Spleen (tissue), 11 donors: Measurements from ENCODE around the gene RANBP1. TPM values are rescaled to one million over a fixed set of nuclear protein-coding genes. Genes with fewer than 3 reads are reported as not detected.

Source experiments
- DNase-seq: peaks from one replicate; pipeline ENCODE4 v3.0.0-alpha.2; 2020
- H3K27ac ChIP-seq, 8 donors: fragments of 200-600 bp; sonication (generic) in 7 of 8; 1 replicate in 4 of 8; 2 replicates in 4 of 8; pipeline versions ENCODE4 v1.5.0 to v1.8.0; 2016 to 2021; ENCODE audit warnings: inconsistent platforms in 4 of 8, mild to moderate bottlenecking in 4 of 8, moderate library complexity in 1 of 8
- H3K27me3 ChIP-seq, 7 donors: fragments of 200-600 bp; sonication (generic) in 6 of 7; replicated peaks in 1 of 7; 1 replicate in 4 of 7; 2 replicates in 3 of 7; pipeline versions ENCODE4 v1.5.0 to v1.8.0; 2016 to 2021; ENCODE audit warnings: inconsistent platforms in 3 of 7, mild to moderate bottlenecking in 1 of 7
- H3K36me3 ChIP-seq, 6 donors: fragments of 200-600 bp; sonication (generic) in 5 of 6; 1 replicate in 4 of 6; 2 replicates in 2 of 6; pipeline versions ENCODE4 v1.5.0 to v1.8.0; 2016 to 2021; ENCODE audit warnings: inconsistent platforms in 2 of 6
- H3K4me1 ChIP-seq, 6 donors: fragments of 200-600 bp; sonication (generic) in 5 of 6; 1 replicate in 3 of 6; 2 replicates in 3 of 6; pipeline versions ENCODE4 v1.5.0 to v1.8.0; 2016 to 2021; ENCODE audit warnings: inconsistent platforms in 3 of 6
- H3K4me3 ChIP-seq, 8 donors: fragments of 200-600 bp; sonication (generic) in 7 of 8; 1 replicate in 4 of 8; 2 replicates in 4 of 8; pipeline versions ENCODE4 v1.5.0 to v1.8.0; 2016 to 2021; ENCODE audit warnings: inconsistent platforms in 4 of 8, mild to moderate bottlenecking in 4 of 8, moderate library complexity in 2 of 8
- H3K9me3 ChIP-seq, 8 donors: fragments of 200-600 bp; sonication (generic) in 7 of 8; 1 replicate in 4 of 8; 2 replicates in 4 of 8; pipeline versions ENCODE4 v1.5.0 to v1.8.0; 2016 to 2021; ENCODE audit warnings: inconsistent platforms in 4 of 8
- CTCF ChIP-seq, 11 experiments: fragments of 200-600 bp in 7 of 11; fragments of 450-650 bp in 4 of 11; sonication (generic) in 4 of 11; IDR thresholded peaks in 8 of 11; conservative IDR thresholded peaks in 3 of 11; 1 replicate in 7 of 11; 2 replicates in 4 of 11; pipeline versions ENCODE4 v1.4.0 to v1.8.0; 2016 to 2021; ENCODE audit warnings: antibody characterized with exemption in 11 of 11, inconsistent platforms in 4 of 11, mild to moderate bottlenecking in 1 of 11
- POLR2A ChIP-seq, 3 donors: fragments of 450-650 bp; IDR thresholded peaks; one replicate each; pipeline ENCODE4 v1.5.1; 2017; ENCODE audit warnings: antibody characterized with exemption in 3 of 3, mild to moderate bottlenecking in 1 of 3
- POLR2AphosphoS5 ChIP-seq, 3 donors: sonication (generic); formaldehyde crosslinking; IDR thresholded peaks; one replicate each; pipeline ENCODE4 v1.5.1; 2017; ENCODE audit warnings: antibody characterized with exemption in 3 of 3
- WGBS, 5 donors: extraction: QIAGEN DNeasy Blood & Tissue Kit in 3 of 5; methylation state at CpG; one replicate each; pipeline versions ENCODE4 v1.1.5 to v1.1.7; 2013 to 2018; 5-methylcytosine and 5-hydroxymethylcytosine counted together
- intact Hi-C: fragments of 100-400 bp; cut with DNase I; formaldehyde crosslinking; loops from one replicate; pipeline ENCODE4 v1.15.0; 2023; ENCODE audit warnings: low total_unique reads
- polyA plus RNA-seq, 3 donors: library from polyadenylated mRNA; stranded (reverse); fragments of 200-250 nt; gene quantifications; one replicate each; pipeline ENCODE4 v1.2.1, GENCODE V29; 2013
- total RNA-seq, 7 donors: library from RNA; depleted of rRNA in 3 of 7; stranded (reverse); fragments of >200 nt in 3 of 7; fragmentation: NEBNext Ultra II Directional in 4 of 7; extraction: Animal tissue kit (Norgen Biotek cat#: 25700) in 4 of 7; gene quantifications; one replicate each; pipeline versions ENCODE4 v1.1.0 to v1.2.1, GENCODE V29; 2016 to 2021
- donor health status: healthy with polysubstance abuse.
- donor health status: DM: no; HTN: no; CAD: no; lungs with moderate emphysema.
- donor health status: DM: no; HTN: no; CAD: no.
- donor health status: Bipolar disorder and iron deficiency.
- donor health status: healthy.
- donor health status: DM: no; HTN: no; CAD: no.
- donor health status: DM: yes; HTN: yes; CAD: no.

RANBP1 gene
- total and polyA plus RNA-seq, 10 donors = 52.6 to 111 (median 94.6) TPM

- WGBS, 5 donors = 89 to 97% (median 93%) methylated on average over 15 to 17 of the region's 17 CpGs
- no peak for DNase-seq
Measured at GRCh38 chr22:20140521-20140964, 24.6 kb downstream of the RANBP1 start.

GRCh38 chr22:20141186-20142077, 25.5 kb downstream of the RANBP1 start:
- WGBS, 5 donors = 85 to 91% (median 89%) methylated on average over 8 to 22 of the region's 22 CpGs
- intact Hi-C loops = no loop called here
- TF ChIP-seq POLR2AphosphoS5 (IDR thresholded peaks at IDR 0.05) (no peak), POLR2A (IDR thresholded peaks at IDR 0.05) (no peak), CTCF (IDR thresholded peaks at IDR 0.05 in 8 of 11, conservative IDR thresholded peaks at IDR 0.05 in 3 of 11) (no peak)
- no peak for DNase-seq
- Histone ChIP-seq H3K27me3 (no peaks in the 10 kb centered on the region), H3K27ac (no peak overlapping the region), H3K4me1 (peaks cover 5 to 25% (median 21%) of the 10 kb centered on the region in 6 donors), H3K4me3 (no peak overlapping the region), H3K9me3 (no peaks in the 10 kb centered on the region), H3K36me3 (peaks cover 0 to 70% (median 22%) of the 10 kb centered on the region in 6 donors)

More at GRCh38 chr22:20140521-20140964, 24.6 kb downstream of the RANBP1 start:
- TF ChIP-seq POLR2AphosphoS5 (IDR thresholded peaks at IDR 0.05) (no peak), POLR2A (IDR thresholded peaks at IDR 0.05) (no peak), CTCF (IDR thresholded peaks at IDR 0.05 in 8 of 11, conservative IDR thresholded peaks at IDR 0.05 in 3 of 11) (no peak)
- Histone ChIP-seq H3K9me3 (no peaks in the 10 kb centered on the region), H3K36me3 (peaks cover 0 to 67% (median 22%) of the 10 kb centered on the region in 6 donors), H3K4me3 (no peak overlapping the region), H3K27me3 (no peaks in the 10 kb centered on the region), H3K4me1 (peaks cover 5 to 34% (median 28%) of the 10 kb centered on the region in 6 donors), H3K27ac (no peak overlapping the region)
- intact Hi-C loops = no loop called here

- WGBS, 5 donors = 92 to 96% (median 93%) methylated on average over 51 to 65 of the region's 65 CpGs
Measured at GRCh38 chr22:20142711-20143621, 27.1 kb downstream of the RANBP1 start.

GRCh38 chr22:20143883-20144665, 28.2 kb downstream of the RANBP1 start:
- no peak for TF ChIP-seq CTCF (IDR thresholded peaks at IDR 0.05 in 8 of 11, conservative IDR thresholded peaks at IDR 0.05 in 3 of 11)
- TF ChIP-seq POLR2AphosphoS5 (IDR thresholded peaks at IDR 0.05) = no peak
- TF ChIP-seq POLR2A (IDR thresholded peaks at IDR 0.05) = no peak
- Histone ChIP-seq H3K27ac (no peak overlapping the region), H3K4me3 (no peak overlapping the region), H3K36me3 (peaks cover 0 to 69% (median 22%) of the 10 kb centered on the region in 6 donors), H3K4me1 (peaks cover 0 to 9% (median 0%) of the 10 kb centered on the region in 6 donors), H3K27me3 (no peaks in the 10 kb centered on the region), H3K9me3 (no peaks in the 10 kb centered on the region)
- DNase-seq = no peak
- intact Hi-C loops = no loop called here
- 88 to 98% (median 90%) methylated on average over 7 to 19 of the region's 19 CpGs for WGBS, 5 donors

More at GRCh38 chr22:20142711-20143621, 27.1 kb downstream of the RANBP1 start:
- DNase-seq = no peak
- Histone ChIP-seq H3K4me3 (no peak overlapping the region), H3K9me3 (no peaks in the 10 kb centered on the region), H3K36me3 (peaks cover 0 to 70% (median 22%) of the 10 kb centered on the region in 6 donors), H3K4me1 (peaks cover 0 to 17% (median 7%) of the 10 kb centered on the region in 6 donors), H3K27me3 (no peaks in the 10 kb centered on the region), H3K27ac (no peak overlapping the region)
- TF ChIP-seq POLR2AphosphoS5 (IDR thresholded peaks at IDR 0.05) = no peak
- intact Hi-C loops = no loop called here
